22Rv1 (cell line): ENCODE data around the gene LGR5.
"Not testable (repeated sequence)": the region's sequence is repeated elsewhere in the genome, so short reads cannot be mapped to it uniquely, and the experiment has no call there.

Experiments used
- ZFX ChIP-seq: fragments of 450-650 bp; IDR thresholded peaks from 2 replicates; pipeline ENCODE4 v1.6.1; 2017; ENCODE audit warnings: antibody characterized with exemption, borderline replicate concordance
- TF ChIP-seq, protein P1 (sequence below): fragments of 450-650 bp; IDR thresholded peaks from 2 replicates; pipeline ENCODE4 v1.5.1; 2017; ENCODE audit warnings: mild to moderate bottlenecking

DNA sequence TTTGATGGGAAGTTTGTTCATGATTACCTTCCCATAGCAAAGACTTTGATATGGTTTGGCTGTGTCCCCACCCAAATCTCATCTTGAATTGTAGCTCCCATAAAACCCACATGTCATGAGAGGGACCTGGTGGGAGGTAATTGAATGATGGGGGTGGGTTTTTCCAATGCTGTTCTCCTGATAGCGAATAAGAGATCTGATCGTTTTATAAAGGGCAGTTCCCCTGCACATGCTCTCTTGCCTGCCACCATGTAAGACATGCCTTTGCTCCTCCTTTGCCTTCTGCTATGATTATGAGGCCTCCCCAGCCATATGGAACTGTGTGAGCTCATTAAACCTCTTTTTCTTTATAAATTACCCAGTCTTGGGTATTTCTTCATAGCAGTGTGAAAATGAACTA, 51.2 kb downstream of the LGR5 start:
- TF ChIP-seq, protein P1, sequence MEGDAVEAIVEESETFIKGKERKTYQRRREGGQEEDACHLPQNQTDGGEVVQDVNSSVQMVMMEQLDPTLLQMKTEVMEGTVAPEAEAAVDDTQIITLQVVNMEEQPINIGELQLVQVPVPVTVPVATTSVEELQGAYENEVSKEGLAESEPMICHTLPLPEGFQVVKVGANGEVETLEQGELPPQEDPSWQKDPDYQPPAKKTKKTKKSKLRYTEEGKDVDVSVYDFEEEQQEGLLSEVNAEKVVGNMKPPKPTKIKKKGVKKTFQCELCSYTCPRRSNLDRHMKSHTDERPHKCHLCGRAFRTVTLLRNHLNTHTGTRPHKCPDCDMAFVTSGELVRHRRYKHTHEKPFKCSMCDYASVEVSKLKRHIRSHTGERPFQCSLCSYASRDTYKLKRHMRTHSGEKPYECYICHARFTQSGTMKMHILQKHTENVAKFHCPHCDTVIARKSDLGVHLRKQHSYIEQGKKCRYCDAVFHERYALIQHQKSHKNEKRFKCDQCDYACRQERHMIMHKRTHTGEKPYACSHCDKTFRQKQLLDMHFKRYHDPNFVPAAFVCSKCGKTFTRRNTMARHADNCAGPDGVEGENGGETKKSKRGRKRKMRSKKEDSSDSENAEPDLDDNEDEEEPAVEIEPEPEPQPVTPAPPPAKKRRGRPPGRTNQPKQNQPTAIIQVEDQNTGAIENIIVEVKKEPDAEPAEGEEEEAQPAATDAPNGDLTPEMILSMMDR = not testable (repeated sequence)
- not testable (repeated sequence) for TF ChIP-seq ZFX
